Mammary epithelial cell (primary cell): ENCODE data around the gene CPA4.

ENCODE experiments used
- EZH2 ChIP-seq: IDR thresholded peaks from 2 replicates; pipeline ENCODE4 v1.6.1; 2012; ENCODE audit warnings: low read length, inconsistent platforms, borderline replicate concordance
- TF ChIP-seq, protein P1 (sequence below), 2 donors: IDR thresholded peaks in 1 of 2; conservative IDR thresholded peaks in 1 of 2; 2 replicates each; pipeline ENCODE4 v1.5.1; 2011 to 2012; ENCODE audit warnings: inconsistent platforms in 2 of 2, low read length in 2 of 2, mild to moderate bottlenecking in 2 of 2, control low read depth in 1 of 2, low read depth in 1 of 2; ENCODE audit not compliant: insufficient read depth in 1 of 2; ENCODE audit errors: extremely low read depth in 1 of 2

GRCh38 chr7:130303982-130304381, 11.0 kb downstream of the CPA4 start:
- TF ChIP-seq, protein P1, sequence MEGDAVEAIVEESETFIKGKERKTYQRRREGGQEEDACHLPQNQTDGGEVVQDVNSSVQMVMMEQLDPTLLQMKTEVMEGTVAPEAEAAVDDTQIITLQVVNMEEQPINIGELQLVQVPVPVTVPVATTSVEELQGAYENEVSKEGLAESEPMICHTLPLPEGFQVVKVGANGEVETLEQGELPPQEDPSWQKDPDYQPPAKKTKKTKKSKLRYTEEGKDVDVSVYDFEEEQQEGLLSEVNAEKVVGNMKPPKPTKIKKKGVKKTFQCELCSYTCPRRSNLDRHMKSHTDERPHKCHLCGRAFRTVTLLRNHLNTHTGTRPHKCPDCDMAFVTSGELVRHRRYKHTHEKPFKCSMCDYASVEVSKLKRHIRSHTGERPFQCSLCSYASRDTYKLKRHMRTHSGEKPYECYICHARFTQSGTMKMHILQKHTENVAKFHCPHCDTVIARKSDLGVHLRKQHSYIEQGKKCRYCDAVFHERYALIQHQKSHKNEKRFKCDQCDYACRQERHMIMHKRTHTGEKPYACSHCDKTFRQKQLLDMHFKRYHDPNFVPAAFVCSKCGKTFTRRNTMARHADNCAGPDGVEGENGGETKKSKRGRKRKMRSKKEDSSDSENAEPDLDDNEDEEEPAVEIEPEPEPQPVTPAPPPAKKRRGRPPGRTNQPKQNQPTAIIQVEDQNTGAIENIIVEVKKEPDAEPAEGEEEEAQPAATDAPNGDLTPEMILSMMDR (conservative IDR thresholded peaks at IDR 0.05 in 1 of 2, IDR thresholded peaks at IDR 0.05 in 1 of 2; ENCODE audit: extremely low read depth in 1 of 2, insufficient read depth in 1 of 2, low read depth in 1 of 2, low read length in 2 of 2), result no peak
- no peak for TF ChIP-seq EZH2
